GM18909 (cell line): Measurements from ENCODE around the gene BUD13.

Source experiments
- ATAC-seq: cut with Tn5 transposase; IDR thresholded peaks from one replicate; pipeline ENCODE4 v1.9.1; 2021; ENCODE audit warnings: mild to moderate bottlenecking; ENCODE audit not compliant: unreplicated experiment, poor library complexity

BUD13 gene

GRCh38 chr11:116793772-116794097, 20.9 kb upstream of the BUD13 start:
- ATAC-seq: no peak

GRCh38 chr11:116792869-116793771, 20.3 kb upstream of the BUD13 start:
- no peak for ATAC-seq

GRCh38 chr11:116792144-116792868, 19.5 kb upstream of the BUD13 start:
- no peak for ATAC-seq

GRCh38 chr11:116791813-116792143, 19.0 kb upstream of the BUD13 start, which contains the start of gene APOA5:
Gene APOA5 (minus strand): TSS chr11:116791879. CDS start chr11:116791860, 19 bp downstream.
- no peak for ATAC-seq

- peak; percentile 39 for ATAC-seq
These were observed 18.4 kb upstream of the BUD13 start for GRCh38 chr11:116791002-116791812.

GRCh38 chr11:116790167-116791001, 17.6 kb upstream of the BUD13 start:
- ATAC-seq: no peak

- no peak for ATAC-seq
These were observed 16.2 kb upstream of the BUD13 start for GRCh38 chr11:116788975-116789374.

GRCh38 chr11:116788534-116788933, 15.7 kb upstream of the BUD13 start:
- no peak for ATAC-seq

GRCh38 chr11:116787786-116788486, 15.1 kb upstream of the BUD13 start, which contains the start of gene ZPR1:
Gene ZPR1 (minus strand): TSS chr11:116788023. CDS start chr11:116787990, 33 bp downstream.
- ATAC-seq: peak; percentile 86

GRCh38 chr11:116787436-116787785, 14.6 kb upstream of the BUD13 start:
- no peak for ATAC-seq

GRCh38 chr11:116786966-116787365, 14.2 kb upstream of the BUD13 start:
- ATAC-seq: no peak

- no peak for ATAC-seq
These were observed 13.5 kb upstream of the BUD13 start for GRCh38 chr11:116786326-116786725.

GRCh38 chr11:116782728-116783127, 9.9 kb upstream of the BUD13 start:
- ATAC-seq: no peak

- ATAC-seq: no peak
These were observed 5.8 kb upstream of the BUD13 start for GRCh38 chr11:116778556-116778955.

GRCh38 chr11:116777056-116777455, 4.3 kb upstream of the BUD13 start:
- ATAC-seq: no peak

GRCh38 chr11:116776522-116776984, 3.8 kb upstream of the BUD13 start:
- ATAC-seq: no peak

- ATAC-seq: no peak
These were observed 3.2 kb upstream of the BUD13 start for GRCh38 chr11:116775975-116776374.

- no peak for ATAC-seq
These were observed 1.9 kb upstream of the BUD13 start for GRCh38 chr11:116774661-116775060.
